HG03175 (cell line): ENCODE measurements around the gene SMARCD3.

ENCODE experiments used
- ATAC-seq: cut with Tn5 transposase; IDR thresholded peaks from one replicate; pipeline ENCODE4 v1.9.1; 2021; ENCODE audit warnings: mild to moderate bottlenecking, moderate library complexity; ENCODE audit not compliant: unreplicated experiment

Gene SMARCD3

GRCh38 chr7:151210087-151210854 lies 38.2 kb downstream of the SMARCD3 start, which contains the start of gene H2BK1:
Gene H2BK1, minus strand, starts transcription at chr7:151210488. Its CDS starts 170 bp downstream, at chr7:151210318.
- ATAC-seq = no peak

- ATAC-seq = no peak
Observed at GRCh38 chr7:151209588-151209987, 38.9 kb downstream of the SMARCD3 start.

GRCh38 chr7:151208253-151208862 lies 40.1 kb downstream of the SMARCD3 start:
- no peak for ATAC-seq

GRCh38 chr7:151207804-151208203 lies 40.7 kb downstream of the SMARCD3 start:
- no peak for ATAC-seq

- no peak for ATAC-seq
Observed at GRCh38 chr7:151207315-151207714, 41.2 kb downstream of the SMARCD3 start.

- no peak for ATAC-seq
Observed at GRCh38 chr7:151206914-151207313, 41.6 kb downstream of the SMARCD3 start.

- ATAC-seq = no peak
Observed at GRCh38 chr7:151205730-151206129, 42.8 kb downstream of the SMARCD3 start.

GRCh38 chr7:151204383-151205032 lies 44.0 kb downstream of the SMARCD3 start:
- no peak for ATAC-seq

GRCh38 chr7:151202836-151203235 lies 45.7 kb downstream of the SMARCD3 start:
- no peak for ATAC-seq

GRCh38 chr7:151201751-151202150 lies 46.7 kb downstream of the SMARCD3 start:
- ATAC-seq = no peak

- ATAC-seq = no peak
Observed at GRCh38 chr7:151201344-151201743, 47.1 kb downstream of the SMARCD3 start.

GRCh38 chr7:151198945-151199848 lies 49.3 kb downstream of the SMARCD3 start:
- no peak for ATAC-seq

GRCh38 chr7:151197932-151198331 lies 50.6 kb downstream of the SMARCD3 start:
- ATAC-seq = no peak

GRCh38 chr7:151195616-151196450 lies 52.7 kb downstream of the SMARCD3 start:
- ATAC-seq = no peak

GRCh38 chr7:151194188-151194587 lies 54.3 kb downstream of the SMARCD3 start:
- no peak for ATAC-seq

- no peak for ATAC-seq
Observed at GRCh38 chr7:151193203-151193978, 55.1 kb downstream of the SMARCD3 start.

GRCh38 chr7:151192002-151192539 lies 56.4 kb downstream of the SMARCD3 start:
- no peak for ATAC-seq

GRCh38 chr7:151191544-151191943 lies 57.0 kb downstream of the SMARCD3 start:
- ATAC-seq = no peak

GRCh38 chr7:151189038-151189437 lies 59.5 kb downstream of the SMARCD3 start:
- no peak for ATAC-seq
